Raji (cell line): ENCODE measurements around the gene G6PC2.

Experiments
- POLR2A ChIP-seq: IDR thresholded peaks from 2 replicates; pipeline ENCODE4 v1.6.1; 2011; ENCODE audit warnings: low read depth, low read length, control low read depth; ENCODE audit not compliant: insufficient read depth

G6PC2 gene

GRCh38 chr2:168897449-168897848 lies 3.6 kb upstream of the G6PC2 start:
- TF ChIP-seq POLR2A = no peak

GRCh38 chr2:168903888-168904287 lies 2.8 kb downstream of the G6PC2 start:
- TF ChIP-seq POLR2A = no peak

- no peak for TF ChIP-seq POLR2A
Observed at GRCh38 chr2:168904358-168904757, 3.3 kb downstream of the G6PC2 start.

GRCh38 chr2:168907940-168908662 lies 7.0 kb downstream of the G6PC2 start:
- no peak for TF ChIP-seq POLR2A

- TF ChIP-seq POLR2A = no peak
Observed at GRCh38 chr2:168910330-168910729, 9.2 kb downstream of the G6PC2 start.

GRCh38 chr2:168912466-168912865 lies 11.4 kb downstream of the G6PC2 start:
- no peak for TF ChIP-seq POLR2A

- TF ChIP-seq POLR2A = no peak
Observed at GRCh38 chr2:168912901-168913369, 11.8 kb downstream of the G6PC2 start.

- no peak for TF ChIP-seq POLR2A
Observed at GRCh38 chr2:168913495-168913894, 12.4 kb downstream of the G6PC2 start.

GRCh38 chr2:168915441-168916330 lies 14.6 kb downstream of the G6PC2 start:
- no peak for TF ChIP-seq POLR2A

GRCh38 chr2:168916331-168916675 lies 15.2 kb downstream of the G6PC2 start:
- TF ChIP-seq POLR2A = no peak

GRCh38 chr2:168920504-168921157 lies 19.5 kb downstream of the G6PC2 start:
- TF ChIP-seq POLR2A = no peak

- no peak for TF ChIP-seq POLR2A
Observed at GRCh38 chr2:168926621-168927386, 25.7 kb downstream of the G6PC2 start.

- no peak for TF ChIP-seq POLR2A
Observed at GRCh38 chr2:168928113-168928831, 27.2 kb downstream of the G6PC2 start.

GRCh38 chr2:168929031-168929430 lies 27.9 kb downstream of the G6PC2 start:
- no peak for TF ChIP-seq POLR2A
